ENCODE data around the gene SPRY1.

DNA sequence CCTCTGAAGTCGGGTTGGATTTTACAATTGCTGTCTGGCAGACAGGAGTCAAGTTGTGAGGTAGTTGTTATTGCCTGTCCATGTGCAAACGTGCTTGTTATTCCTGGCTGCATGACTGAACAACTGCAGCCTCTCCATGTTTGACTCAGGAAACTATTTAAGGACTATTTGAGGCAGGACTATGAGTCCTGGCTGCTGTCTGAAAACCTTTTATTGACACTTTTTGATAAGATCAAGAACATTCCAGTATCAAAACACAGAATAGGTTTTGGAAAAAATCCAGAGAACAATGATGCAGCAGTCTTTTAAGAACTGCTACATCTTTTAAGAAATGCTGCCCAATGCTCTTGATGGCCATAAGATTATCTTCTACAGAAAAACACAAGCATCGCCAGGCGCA is 10.0 kb upstream of the SPRY1 start:
- TF ChIP-seq CTCF (IDR thresholded peaks at IDR 0.05; ENCODE audit: insufficient read depth, low read length): no peak
- TF ChIP-seq POLR2AphosphoS5 (IDR thresholded peaks at IDR 0.05; ENCODE audit: low read depth): no peak
